HL-60 (cell line): ENCODE data around the gene SART3.

ENCODE experiments used
- POLR2AphosphoS5 ChIP-seq: IDR thresholded peaks from 2 replicates; pipeline ENCODE4 v1.6.1; 2012; ENCODE audit warnings: low read depth
- TF ChIP-seq, protein P1 (sequence below): IDR thresholded peaks from one replicate; pipeline ENCODE4 v1.5.1; 2011; ENCODE audit warnings: low read length, control low read depth, inconsistent platforms; ENCODE audit not compliant: insufficient read depth
- TF ChIP-seq, protein P2 (sequence below): IDR thresholded peaks from 2 replicates; pipeline ENCODE4 v1.6.1; 2012; ENCODE audit warnings: low read depth; ENCODE audit not compliant: insufficient replicate concordance

DNA sequence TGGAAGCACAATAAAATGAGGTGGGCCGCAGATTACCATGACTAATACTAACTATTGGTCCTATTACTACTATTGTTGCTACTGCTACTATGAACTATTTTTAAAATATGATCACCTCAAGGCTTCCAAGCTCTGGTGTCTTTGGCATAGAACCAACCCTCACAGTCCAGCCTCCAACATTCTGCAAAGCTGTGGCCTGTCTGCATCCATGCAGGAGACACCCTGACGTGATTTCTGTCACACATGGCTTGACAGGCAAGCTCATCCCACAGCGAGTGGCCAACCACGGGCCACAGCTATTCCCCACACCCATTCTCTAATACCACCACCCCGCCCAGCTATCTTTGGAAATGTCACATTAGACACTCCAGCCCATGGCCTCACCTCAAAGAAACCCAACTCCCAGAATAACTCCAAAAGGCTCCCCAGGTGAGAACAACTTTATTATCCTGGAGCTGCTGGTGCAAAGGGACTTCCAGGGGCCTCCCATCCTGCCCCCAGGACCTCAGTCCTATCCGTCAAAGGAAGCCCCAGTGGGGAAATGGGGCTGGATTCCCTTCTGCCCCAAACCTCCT, 15.8 kb upstream of the SART3 start:
- TF ChIP-seq, protein P1, sequence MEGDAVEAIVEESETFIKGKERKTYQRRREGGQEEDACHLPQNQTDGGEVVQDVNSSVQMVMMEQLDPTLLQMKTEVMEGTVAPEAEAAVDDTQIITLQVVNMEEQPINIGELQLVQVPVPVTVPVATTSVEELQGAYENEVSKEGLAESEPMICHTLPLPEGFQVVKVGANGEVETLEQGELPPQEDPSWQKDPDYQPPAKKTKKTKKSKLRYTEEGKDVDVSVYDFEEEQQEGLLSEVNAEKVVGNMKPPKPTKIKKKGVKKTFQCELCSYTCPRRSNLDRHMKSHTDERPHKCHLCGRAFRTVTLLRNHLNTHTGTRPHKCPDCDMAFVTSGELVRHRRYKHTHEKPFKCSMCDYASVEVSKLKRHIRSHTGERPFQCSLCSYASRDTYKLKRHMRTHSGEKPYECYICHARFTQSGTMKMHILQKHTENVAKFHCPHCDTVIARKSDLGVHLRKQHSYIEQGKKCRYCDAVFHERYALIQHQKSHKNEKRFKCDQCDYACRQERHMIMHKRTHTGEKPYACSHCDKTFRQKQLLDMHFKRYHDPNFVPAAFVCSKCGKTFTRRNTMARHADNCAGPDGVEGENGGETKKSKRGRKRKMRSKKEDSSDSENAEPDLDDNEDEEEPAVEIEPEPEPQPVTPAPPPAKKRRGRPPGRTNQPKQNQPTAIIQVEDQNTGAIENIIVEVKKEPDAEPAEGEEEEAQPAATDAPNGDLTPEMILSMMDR, result no peak
- TF ChIP-seq, protein P2, sequence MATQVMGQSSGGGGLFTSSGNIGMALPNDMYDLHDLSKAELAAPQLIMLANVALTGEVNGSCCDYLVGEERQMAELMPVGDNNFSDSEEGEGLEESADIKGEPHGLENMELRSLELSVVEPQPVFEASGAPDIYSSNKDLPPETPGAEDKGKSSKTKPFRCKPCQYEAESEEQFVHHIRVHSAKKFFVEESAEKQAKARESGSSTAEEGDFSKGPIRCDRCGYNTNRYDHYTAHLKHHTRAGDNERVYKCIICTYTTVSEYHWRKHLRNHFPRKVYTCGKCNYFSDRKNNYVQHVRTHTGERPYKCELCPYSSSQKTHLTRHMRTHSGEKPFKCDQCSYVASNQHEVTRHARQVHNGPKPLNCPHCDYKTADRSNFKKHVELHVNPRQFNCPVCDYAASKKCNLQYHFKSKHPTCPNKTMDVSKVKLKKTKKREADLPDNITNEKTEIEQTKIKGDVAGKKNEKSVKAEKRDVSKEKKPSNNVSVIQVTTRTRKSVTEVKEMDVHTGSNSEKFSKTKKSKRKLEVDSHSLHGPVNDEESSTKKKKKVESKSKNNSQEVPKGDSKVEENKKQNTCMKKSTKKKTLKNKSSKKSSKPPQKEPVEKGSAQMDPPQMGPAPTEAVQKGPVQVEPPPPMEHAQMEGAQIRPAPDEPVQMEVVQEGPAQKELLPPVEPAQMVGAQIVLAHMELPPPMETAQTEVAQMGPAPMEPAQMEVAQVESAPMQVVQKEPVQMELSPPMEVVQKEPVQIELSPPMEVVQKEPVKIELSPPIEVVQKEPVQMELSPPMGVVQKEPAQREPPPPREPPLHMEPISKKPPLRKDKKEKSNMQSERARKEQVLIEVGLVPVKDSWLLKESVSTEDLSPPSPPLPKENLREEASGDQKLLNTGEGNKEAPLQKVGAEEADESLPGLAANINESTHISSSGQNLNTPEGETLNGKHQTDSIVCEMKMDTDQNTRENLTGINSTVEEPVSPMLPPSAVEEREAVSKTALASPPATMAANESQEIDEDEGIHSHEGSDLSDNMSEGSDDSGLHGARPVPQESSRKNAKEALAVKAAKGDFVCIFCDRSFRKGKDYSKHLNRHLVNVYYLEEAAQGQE, result no peak
- TF ChIP-seq POLR2AphosphoS5, result no peak
